Activated T-cell treated with anti-CD3 and anti-CD28 coated beads for 1 hour (primary cell): ENCODE results near the gene ZFYVE27.

Experiments
- DNase-seq: peaks from one replicate; pipeline ENCODE4 v3.0.0-alpha.2; 2020; ENCODE audit warnings: low read depth

The ZFYVE27 gene

DNA sequence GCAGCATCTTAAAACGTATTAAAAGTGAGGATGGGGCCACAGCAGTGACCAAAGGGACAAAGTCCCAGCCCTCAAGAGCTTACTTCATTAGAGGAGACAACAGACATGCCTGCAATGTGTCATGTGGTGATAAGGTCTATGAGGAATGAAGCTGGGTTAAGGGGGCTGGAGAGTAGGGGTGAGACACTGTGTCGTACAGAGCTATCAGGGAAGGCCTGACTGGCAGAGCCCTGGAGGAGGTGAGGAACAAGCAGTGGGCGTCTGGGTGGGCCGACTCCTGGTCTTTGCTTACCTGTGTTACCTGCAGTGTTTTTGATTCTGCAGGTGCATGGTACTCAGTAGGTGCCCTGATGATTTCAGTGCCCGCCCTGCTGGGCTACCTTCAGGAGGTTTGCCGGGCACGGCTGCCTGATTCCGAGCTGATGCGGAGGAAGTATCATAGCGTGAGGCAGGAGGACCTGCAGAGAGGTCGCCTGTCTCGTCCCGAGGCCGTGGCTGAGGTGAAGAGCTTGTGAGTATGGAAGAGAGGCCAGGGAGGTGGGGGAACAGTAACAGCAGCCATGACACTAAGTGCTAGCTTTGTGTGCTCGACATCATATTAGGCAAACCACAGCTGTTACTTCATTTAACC lies 7.6 kb downstream of the ZFYVE27 start:
- no peak for DNase-seq

DNA sequence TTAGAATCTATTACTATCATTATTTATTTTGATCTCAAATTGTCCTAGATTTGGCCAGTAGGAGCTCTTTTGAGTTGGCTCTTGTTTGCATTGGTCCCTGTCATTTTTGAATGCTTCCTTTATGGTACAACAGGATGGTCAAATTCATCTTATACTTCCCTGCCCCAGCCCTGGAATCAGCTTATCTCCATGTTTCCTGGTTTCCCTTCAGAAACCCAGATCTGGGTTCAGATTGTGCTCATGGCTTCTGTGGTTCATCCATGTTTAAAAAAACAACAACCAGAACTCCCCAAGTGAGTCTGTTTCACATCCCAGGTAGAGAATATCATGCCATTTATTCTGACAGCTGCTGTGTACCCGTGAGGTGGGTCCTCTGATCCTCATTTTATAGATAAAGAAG lies 10.6 kb downstream of the ZFYVE27 start:
- DNase-seq: no peak

DNA sequence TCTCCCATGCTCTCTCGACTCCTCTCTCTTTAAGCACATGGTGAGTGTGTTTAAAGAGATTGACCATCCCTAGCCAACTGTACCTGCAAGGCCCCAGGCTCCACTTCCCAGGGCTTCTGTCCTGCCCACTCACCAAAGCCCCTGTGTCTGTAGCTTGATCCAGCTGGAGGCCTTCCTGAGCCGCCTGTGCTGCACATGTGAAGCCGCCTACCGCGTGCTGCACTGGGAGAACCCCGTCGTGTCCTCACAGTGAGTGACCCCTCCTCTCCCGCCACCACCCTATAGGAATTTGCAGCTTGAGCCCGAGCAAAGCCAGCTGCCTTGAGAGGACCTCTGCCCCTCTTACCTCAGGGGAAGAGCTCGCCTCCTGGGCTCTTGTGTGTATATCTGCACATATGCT lies 11.2 kb downstream of the ZFYVE27 start:
- no peak for DNase-seq

DNA sequence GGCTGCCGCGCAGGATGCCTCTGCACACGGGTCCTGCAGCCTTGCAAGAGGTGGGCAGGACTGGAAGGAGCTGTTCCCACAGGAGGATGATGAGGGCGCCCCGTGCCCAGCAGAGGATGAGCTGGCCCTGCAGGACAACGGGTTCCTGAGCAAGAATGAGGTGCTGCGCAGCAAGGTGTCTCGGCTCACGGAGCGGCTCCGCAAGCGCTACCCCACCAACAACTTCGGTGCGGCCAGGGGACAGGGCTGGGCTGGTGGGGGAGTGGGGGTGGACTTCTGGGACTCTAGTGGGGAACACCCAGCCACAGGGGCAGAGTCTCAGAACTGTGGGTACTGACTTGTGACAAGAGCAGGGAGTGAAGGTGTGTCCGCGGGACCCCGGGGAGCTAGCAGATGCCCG lies 16.0 kb downstream of the ZFYVE27 start:
- DNase-seq: no peak

DNA sequence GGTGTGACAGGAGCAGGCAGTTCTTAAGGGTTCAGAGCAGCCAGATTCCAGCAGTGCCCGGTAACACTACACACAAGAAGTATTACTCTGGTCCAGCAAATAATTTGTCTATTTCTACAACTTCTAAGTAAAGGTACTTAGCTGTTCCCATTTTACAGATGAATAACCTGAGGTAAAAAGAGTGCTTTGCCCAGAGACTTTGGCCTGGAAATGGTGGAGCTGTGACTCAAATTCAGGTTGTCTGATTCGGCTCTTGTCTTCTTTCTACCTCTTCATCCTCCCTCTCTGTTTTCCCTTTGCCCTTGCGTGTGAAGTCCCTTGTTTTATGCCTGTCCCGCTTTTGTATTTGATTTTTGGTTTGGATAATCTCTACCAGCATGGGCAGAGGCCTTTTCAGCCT lies 17.8 kb downstream of the ZFYVE27 start:
- no peak for DNase-seq

DNA sequence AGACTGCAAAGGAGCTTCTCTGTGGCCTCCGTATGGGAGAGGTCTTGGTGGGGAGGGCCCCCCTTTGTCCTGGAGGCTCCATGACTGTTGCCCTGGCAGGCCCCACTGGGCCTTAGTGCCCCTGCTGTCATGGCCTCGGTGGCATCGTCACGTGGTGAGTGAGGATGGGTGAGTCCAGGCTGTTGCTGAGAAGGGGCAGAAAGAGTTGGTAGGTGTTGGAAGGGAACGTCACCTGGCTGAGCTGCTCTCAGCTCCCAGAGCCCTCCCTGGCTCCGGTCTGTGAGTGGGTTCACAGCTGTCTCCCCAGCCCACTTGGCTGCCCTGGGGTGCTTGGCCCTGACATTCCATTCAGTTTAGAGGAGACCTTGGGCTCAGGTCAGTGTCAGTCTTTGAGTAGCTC lies 18.8 kb downstream of the ZFYVE27 start:
- DNase-seq: no peak

DNA sequence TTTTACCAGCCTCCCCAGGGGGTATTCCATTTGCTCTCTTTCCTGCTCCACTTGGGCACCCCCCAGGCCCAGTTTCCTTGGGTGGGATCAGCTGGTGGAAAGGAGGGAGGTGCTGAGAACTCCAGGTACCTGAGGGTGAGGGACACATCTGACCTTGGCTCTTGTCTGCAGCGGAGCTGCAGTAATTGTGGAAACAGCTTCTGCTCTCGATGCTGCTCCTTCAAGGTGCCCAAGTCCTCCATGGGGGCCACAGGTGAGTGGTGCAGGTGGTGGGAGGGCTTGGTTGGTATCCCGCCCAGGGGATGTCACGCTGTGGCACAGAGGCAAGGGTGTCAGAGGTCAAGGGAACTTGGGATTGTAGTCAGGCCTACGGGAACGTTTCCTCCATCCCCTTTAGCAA lies 20.5 kb downstream of the ZFYVE27 start:
- DNase-seq: no peak

DNA sequence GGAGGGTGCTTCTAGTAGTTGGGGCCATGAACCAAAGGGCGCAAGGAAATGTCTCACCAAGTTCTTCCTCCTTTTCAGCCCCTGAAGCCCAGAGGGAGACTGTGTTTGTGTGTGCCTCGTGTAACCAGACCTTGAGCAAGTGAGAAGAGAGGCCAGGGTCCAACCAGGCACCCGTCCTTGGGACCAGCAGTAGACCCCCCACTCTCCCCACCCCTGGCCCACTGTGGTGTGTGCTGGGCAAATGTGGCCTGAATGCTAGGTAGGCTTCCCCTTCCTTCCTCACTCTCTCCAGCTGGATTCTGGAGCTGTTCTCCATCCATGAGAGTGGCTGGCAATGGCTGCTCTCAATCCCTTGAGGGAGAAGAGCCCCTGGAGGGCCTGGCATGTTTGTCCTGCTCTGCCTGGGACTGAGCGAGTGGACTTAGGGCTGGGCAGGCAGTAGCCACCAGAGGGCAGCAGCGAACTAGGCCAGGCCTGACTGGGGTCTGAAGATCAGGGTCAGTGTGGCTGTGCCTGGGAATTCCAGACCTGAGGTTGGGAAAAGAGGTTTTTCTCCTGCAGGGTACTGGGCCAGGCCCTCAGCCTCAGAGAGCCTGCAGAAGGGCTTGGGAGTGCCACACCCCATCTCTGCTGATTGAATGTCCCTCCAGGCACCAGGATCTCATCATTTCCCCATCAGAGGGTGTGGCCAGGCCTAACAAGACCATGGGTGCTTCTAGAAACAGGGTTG lies 22.4 kb downstream of the ZFYVE27 start:
- peak; percentile 36 for DNase-seq

DNA sequence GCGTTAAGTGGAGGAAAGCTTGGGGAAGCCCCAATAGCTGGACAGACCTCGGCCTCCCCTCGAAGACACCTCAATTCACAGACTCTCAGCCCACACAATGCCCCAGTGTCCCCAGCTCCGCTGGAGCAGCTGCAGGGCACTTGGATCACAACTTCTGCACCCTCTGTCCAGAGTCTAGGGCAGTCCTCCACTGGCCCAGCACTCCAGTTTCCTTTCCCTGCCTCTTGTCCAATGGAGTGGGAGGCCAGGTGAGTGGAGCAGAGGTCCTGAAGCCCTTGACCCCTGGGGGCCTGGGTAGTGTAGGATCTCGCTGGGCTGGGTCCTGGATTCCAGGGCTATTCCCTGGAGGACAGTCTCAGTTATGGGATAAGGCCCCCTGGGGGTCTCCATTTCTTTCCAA lies 23.0 kb downstream of the ZFYVE27 start:
- no peak for DNase-seq

DNA sequence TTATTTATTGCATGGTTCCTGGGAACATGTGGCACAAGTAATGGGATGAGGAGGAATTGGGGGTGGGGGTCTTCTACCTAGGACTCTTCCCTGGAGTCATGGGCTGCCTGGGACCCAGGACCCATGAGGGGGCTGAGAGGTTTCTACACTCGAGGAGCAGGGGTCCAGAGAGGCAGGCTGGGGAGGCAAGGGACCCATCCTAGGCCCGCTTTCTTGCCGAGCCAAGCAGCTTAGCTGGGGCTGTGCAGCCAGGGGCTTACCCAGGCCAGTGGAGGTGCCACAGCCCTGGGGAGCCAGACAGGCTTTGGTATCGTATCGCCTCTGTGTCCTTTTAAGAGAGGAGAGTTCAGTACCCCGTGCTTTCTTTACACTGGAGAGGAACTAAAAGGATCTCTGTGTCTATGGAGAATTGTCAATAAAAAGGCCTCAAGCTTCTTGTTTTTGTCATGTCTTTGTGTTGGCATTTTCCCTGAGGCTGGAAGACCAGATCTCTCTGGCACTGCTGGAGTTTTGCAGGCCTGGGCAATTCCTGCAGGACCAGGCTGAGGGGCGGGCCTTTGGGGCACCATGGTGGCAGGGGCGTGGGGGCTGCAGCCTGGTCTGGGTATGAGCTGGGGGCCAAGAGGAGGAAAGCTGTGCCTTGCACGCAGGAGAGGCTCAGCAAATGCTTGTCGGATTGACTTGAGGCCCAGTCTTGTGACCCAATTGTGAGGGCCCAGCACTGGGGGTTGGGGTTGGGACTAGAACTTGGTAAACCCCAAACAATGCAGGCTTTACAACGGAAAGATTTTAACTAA lies 23.7 kb downstream of the ZFYVE27 start:
- no peak for DNase-seq

DNA sequence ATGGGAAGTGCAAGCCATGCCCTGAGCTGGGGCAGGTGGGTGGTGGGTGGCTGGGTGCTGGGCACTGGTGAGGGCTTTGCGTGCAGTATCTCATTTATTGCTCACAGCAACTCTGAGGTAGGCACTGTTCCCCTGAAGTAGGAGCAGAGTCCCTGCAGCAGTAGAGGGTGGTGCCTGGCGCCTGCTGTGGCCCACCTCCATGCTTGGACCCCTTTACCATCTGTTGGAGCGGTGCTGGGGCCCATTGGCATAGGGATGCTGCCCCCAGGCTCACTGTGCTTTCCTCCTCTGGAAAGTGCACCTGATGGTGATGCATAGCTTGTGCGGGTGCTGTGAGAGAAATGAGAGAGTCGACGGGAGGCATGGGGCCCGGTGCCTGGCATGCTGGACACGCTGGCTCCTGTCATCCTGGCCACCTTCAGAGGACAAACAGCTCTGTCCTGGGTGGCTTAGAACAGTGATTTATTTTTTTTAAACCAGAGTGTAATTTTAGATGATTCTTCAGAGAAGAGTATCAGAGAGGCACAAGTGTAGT lies 24.5 kb downstream of the ZFYVE27 start:
- no peak for DNase-seq

DNA sequence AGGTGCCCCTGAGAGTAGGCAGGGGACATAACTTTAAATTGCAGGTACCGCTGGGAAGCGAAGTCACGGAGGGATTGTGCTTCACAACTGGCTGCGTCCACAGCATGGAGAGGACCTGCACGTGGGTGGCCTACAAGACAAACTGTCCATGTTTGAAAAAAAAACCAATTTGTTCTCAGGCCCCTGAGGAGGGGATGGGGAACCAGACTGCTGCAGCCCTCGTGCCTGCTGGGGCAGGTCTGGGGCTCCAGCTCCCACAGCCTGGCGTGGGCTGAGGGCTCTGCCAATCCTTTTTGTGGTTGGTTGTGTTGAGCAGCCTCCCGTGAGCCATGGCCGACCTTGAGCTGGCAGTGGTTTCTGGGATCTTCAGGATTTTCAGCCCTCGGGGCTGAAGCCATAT lies 25.1 kb downstream of the ZFYVE27 start:
- DNase-seq: no peak

DNA sequence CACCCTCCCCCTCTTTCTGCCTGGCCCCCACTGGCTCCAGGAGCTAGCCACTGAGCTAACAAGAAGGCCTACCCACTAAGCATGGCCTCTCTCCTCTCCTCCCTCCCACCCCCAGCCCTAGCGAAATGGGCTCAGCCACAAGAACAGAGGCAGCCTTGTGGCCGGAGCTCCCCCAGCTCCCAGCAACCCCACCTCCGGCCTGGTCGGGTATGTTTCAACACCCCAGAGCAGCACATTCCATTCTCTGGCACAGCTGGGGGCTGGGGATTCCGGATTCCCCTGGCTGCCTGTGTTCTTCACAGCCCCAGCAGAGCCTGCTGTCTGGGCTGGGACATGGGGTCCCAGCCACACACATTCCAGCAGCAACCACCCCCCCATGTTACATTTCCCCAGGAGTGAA lies 25.9 kb downstream of the ZFYVE27 start:
- DNase-seq: no peak

DNA sequence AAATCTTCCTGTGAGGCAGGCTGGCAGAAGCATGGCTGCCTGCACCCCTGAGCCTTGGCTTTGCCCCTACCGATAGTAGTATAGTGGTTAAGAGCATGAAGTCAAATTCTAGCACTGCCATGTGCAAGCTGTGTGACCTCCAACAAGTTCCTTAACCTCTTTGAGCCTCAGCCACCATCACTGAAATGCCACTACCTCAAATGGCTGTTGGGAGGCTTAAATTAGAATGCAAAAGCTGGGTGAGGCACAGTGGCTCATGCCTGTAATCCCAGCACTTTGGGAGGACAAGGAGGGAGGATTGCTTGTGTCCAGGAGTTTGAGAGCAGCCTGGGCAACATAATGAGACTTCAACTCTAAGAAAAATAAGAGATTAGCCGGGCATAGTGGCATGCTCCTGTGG lies 26.5 kb downstream of the ZFYVE27 start:
- no peak for DNase-seq

DNA sequence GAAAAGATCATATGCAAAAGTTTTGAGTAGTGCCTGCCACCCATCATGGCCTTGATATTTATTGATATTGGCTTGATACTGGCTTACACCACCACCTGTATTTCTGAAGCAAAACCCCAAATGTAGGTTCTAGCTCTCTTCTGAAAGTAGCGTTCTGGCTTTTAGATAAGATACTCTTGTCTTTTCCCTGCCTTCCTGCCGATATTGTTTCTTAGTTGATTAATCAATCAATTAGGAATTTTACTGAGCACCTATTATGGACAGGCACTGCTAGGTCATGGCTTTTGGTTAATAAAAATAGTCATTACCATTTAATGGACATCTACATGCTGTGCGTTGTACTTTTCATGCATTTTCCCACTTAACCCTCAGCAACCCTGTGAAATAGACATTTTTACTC lies 27.0 kb downstream of the ZFYVE27 start:
- no peak for DNase-seq

DNA sequence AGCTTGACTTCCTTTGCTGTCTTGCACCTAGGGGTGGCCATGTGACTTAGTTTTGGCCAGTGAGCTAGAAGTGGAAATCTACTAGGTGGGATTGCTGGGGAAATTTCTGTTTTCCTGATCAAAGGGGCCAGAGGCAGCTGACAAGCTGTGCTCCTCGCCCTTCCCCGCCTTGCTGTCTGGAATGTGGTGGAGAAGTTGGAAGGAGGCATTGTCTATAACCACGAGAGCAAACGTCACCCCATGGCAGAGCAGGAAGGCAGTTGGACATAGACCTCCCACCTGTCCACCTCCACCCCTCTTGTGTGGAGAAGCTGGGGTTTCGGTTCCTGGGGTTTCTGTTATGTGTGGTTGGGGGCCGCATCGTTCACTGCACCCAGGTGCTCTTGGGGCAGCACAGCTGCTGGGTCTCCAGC lies 27.6 kb downstream of the ZFYVE27 start:
- DNase-seq: no peak

DNA sequence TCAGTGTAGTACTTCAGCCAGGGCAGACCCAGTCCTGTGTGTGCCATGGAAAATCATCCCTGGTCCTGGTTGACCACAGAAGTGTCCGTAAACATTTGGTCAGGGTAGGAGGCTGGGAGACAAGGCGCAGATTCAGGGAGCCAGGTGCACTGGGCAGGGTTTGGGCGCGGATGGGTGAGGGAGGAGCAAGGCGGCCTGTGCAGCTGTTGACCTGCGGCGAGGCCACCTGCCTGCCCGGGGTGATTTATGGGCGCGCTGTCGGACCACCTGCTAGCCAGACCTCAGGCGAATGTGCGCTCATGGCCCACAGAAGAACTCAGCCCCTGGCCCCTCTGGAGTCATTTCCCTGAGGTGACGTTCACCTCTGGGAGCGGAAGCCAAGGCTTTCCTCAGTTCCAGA lies 28.3 kb downstream of the ZFYVE27 start:
- DNase-seq: no peak

DNA sequence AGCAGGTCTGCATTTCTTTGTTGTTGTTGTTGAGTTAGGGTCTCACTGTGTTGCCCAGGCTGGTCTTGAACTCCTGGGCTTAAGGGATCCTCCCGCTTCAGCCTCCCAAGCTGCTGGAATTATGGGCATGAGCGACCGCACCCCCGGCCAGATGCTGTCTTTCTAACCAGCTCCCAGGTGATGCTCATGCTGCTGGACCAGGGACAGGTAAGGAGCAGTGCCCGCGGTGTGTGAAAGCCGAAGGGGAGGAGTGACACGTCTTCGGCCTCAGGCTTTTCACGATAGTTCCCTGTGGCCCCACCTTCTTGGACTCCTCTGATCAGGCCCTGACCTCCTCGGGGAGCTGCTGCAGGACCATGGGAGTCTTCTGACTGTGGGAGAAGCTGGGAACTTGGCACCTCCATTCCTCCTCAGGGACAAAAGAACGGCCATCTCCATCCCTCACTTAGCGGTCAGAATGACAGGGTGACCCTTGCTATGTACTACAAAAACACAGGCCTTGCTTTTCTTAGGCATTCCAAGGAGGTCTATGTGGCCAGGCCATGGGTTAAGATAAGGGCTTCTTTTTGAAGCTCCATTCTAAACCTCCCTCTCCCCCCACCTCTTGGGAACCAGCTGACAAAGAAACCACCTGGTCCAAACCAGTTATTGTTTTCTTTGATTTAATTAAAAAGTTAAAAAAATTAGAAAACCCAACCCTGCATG lies 29.3 kb downstream of the ZFYVE27 start:
- DNase-seq: no peak

DNA sequence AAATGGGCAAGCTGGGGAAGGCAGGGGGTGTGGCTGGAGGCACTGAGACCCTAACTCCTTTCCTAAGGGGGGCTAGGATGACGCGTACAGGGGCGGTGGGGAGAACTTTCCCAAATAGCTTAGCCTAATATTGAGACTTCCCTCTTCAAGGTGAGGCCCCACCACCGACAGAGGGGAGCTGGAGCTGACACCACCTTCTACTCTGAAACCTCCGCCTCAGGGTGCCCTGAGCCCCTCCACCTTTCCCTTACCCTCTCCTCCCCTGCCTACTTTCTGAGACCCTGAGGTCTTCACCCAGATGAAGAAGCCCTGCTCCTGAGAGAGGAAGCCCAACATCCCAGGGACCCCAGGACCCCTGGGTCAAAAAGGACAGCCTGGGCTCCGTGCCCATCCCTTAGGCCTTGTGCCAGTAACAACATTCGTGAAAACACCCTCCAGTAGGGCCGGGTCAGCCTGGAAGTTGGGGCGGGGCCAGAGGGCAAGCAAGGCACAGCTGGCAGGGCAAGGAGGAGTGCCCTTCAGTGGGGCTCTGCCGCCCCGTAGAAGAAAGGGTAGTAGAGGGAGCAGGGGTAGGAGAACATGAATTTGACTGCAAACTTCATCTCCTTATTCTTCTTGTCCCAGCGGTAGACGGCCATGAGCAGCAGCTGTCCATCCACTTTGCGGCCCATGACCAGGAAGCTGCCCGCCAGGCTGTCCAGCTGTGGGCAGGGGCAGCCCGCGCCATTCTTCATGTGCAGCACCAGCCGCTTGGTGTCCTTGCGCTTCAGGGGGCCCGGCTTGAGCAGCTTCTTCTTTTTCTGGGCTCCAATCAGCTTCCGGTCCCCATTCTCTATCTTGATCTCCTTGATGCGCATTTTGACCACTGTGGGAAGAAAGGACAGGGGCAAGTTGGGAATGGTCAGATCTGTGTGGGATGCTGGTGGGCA lies 30.3 kb downstream of the ZFYVE27 start:
- DNase-seq: no peak

DNA sequence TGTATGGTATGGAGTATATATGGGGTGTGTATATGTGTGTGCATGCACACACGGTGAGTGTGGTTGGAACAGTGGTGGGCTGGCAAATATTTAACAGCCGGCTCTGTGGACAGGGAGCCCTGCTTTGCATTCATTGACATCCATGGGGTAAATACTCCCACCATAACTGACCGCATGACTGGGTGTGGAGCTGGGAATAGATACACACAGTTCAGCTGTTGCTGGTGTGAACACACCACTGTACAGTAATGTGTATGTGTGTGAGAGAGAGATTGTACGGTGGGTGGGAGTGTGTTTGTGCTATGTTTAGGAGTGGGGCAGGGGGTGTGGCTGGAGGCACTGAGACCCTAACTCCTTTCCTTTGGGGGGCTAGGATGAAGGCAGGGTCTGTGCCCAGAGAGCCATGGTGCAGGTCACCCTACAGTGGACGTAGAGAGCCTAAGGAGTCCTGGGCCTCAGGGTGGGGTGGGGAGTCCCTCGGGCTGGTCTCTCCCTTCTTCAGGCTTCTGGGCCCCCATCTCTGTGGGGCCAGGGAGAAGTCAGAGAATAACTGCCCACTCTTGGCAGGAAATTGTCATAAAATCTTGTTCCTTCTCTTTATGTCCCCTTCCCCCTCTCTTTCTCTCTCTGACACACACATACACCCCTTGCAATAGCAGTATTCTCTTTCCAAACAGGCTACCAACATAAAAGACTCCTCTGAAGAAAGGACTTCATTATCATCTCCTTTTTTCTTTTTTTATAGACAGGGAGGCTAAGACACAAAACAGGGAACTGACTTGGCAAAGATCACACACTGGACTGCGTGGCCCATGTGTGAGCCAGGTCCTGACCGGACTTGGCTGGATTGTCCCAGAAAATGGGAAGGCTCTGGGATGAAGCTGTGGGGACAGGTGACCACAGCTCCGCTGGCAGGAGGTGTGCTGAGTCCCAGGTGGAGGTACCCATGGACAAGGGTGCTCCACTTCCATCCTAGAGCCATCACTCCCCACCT lies 31.7 kb downstream of the ZFYVE27 start:
- DNase-seq: no peak
